ENCODE data around the gene DYSF.

Gene DYSF

DNA sequence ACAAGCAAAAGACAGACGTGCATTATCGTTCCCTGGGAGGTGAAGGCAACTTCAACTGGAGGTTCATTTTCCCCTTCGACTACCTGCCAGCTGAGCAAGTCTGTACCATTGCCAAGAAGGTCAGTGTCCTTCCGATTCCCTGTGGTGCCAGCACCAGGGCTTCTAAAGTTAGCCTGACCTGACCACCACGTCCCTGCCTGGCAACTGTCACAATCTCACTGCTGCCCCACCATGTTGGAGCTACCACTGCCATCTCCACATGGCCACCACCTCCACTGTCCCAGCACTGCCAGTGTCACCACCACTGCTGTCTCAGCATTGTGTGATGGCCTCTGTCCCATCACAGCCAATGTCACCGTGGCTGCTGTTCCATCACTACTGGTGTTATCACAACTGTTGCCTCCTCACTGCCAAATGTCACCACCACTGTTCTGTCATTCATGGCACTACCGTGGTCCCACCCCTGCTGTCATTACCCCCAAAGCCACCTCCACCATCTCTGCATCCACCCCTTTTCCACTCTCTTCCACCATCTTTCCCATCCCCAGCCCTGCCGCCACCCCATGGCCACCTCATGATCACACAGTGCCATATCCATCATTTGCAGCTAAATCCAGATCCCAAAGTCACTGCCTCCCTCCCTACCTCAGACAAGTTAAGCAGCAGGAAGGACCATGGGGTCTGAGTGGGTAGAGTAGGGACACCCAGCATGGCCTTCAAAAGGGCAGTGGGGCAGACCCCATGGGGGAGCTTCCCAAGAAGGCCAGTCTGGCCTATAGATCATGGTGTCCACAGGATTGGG, 216.5 kb downstream of the DYSF start:
- DNase-seq (ENCODE audit: insufficient read length): no peak
- FAIRE-seq: no peak
- TF ChIP-seq POLR2A (IDR thresholded peaks at IDR 0.05; ENCODE audit: low read depth, low read length) (no peak), POLR2AphosphoS5 (IDR thresholded peaks at IDR 0.05; ENCODE audit: low read depth, low read length) (no peak), TAF1 (IDR thresholded peaks at IDR 0.05; ENCODE audit: borderline replicate concordance, low read depth, low read length) (no peak)

DNA sequence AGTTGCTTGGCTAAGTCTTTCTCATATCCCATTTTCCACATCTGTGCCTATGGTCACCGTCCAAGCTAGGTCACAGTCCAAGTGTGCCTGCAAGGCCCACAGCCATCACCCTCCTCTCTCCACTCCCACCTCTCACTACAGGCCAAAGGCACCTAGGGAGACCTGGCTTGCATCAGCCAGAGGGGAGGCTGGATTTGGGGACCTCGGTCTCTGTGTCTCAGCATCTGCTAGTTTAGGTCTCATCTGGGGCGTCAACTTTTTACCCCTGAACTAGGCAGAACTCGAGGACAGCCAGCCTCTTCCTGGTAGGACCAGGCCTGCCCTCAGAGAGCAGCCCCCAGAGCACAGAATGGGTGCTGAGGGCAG, 217.1 kb downstream of the DYSF start:
- no peak for TF ChIP-seq POLR2AphosphoS5 (IDR thresholded peaks at IDR 0.05; ENCODE audit: low read depth, low read length)
- no peak for TF ChIP-seq TAF1 (IDR thresholded peaks at IDR 0.05; ENCODE audit: borderline replicate concordance, low read depth, low read length)
- TF ChIP-seq POLR2A (IDR thresholded peaks at IDR 0.05; ENCODE audit: low read depth, low read length): no peak
- FAIRE-seq: no peak
- no peak for DNase-seq (ENCODE audit: insufficient read length)

DNA sequence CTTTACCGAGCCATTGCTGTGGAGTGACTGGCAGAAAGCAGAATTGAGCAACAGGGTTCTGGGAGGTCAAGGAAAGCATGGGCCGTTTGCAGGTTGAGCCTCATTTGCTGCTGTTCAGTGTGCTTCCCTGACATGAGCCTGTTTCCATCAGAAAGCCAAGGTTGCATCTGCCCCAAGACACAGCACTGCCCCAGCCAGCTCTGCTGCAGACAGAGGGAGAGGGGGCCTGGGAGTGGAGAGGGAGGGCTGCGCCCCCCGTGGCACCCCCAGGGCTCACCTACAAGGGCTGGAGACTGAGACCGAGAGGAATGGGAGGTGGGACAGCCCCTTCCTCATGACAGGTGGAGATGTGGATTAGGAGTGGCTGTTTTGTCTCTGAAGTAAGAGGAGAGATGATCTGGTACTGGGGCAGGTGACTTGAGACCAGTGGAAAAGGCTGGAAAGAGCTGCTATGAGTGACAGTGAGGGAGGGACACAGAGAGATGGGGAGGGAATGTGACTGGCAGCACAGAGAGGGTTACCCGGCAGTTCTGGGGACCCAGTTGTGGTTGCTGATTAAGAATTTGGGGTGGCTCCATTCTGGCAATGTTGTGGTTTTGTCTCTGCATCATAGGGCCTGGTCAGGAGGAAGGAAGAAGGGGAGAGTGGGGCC, 218.0 kb downstream of the DYSF start:
- DNase-seq (ENCODE audit: insufficient read length) (no peak), FAIRE-seq (no peak)
- no peak for TF ChIP-seq POLR2AphosphoS5 (IDR thresholded peaks at IDR 0.05; ENCODE audit: low read depth, low read length)
- no peak for TF ChIP-seq POLR2A (IDR thresholded peaks at IDR 0.05; ENCODE audit: low read depth, low read length)
- TF ChIP-seq TAF1 (IDR thresholded peaks at IDR 0.05; ENCODE audit: borderline replicate concordance, low read depth, low read length): no peak

DNA sequence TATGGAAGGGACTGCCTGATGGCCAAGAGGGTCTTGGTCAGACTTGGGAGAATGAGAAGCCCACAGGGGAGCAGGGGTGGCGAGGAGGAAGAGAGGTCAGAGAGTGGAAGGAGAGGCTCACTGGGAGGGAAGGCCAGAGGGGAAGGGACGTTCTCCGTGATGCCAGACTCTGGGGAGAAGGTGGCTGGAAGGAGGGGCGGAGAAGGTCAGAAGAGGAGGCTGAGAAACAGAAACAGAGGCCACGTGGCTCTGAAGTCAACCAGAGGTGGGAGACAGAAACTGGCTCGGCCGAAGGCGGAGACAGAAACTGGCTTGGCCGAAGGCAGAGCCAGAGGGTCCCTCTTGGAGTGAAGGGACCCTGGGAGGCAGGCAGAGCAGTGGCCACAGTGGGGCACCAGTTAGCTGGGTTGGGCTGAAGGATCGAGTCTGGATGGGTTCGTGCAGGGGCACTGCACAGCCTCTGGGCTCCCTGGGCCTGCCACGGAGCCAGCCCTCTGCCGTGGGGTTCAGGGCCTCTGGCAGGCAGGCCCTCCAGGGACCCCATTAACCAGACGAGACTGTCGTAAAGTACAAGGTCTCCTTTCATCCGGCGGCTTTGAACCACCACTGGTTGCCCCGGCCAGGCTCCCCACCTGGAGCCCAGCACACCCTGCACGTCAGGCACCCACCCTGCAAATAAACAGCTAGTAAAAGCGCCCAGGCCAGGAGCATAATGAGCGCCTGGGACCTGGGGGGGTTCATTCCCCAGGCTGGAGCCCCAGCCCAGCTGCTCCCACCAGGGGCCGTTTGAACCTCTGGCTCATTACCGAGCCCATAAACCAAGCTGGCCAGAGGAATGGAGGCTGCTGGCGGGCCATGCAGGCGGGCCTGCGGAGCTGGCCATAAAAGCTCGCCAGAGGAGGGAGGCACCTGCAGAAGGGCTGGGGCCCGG, 218.8 kb downstream of the DYSF start:
- FAIRE-seq (no peak), DNase-seq (ENCODE audit: insufficient read length) (no peak)
- TF ChIP-seq POLR2A (IDR thresholded peaks at IDR 0.05; ENCODE audit: low read depth, low read length): no peak
- no peak for TF ChIP-seq TAF1 (IDR thresholded peaks at IDR 0.05; ENCODE audit: borderline replicate concordance, low read depth, low read length)
- no peak for TF ChIP-seq POLR2AphosphoS5 (IDR thresholded peaks at IDR 0.05; ENCODE audit: low read depth, low read length)

DNA sequence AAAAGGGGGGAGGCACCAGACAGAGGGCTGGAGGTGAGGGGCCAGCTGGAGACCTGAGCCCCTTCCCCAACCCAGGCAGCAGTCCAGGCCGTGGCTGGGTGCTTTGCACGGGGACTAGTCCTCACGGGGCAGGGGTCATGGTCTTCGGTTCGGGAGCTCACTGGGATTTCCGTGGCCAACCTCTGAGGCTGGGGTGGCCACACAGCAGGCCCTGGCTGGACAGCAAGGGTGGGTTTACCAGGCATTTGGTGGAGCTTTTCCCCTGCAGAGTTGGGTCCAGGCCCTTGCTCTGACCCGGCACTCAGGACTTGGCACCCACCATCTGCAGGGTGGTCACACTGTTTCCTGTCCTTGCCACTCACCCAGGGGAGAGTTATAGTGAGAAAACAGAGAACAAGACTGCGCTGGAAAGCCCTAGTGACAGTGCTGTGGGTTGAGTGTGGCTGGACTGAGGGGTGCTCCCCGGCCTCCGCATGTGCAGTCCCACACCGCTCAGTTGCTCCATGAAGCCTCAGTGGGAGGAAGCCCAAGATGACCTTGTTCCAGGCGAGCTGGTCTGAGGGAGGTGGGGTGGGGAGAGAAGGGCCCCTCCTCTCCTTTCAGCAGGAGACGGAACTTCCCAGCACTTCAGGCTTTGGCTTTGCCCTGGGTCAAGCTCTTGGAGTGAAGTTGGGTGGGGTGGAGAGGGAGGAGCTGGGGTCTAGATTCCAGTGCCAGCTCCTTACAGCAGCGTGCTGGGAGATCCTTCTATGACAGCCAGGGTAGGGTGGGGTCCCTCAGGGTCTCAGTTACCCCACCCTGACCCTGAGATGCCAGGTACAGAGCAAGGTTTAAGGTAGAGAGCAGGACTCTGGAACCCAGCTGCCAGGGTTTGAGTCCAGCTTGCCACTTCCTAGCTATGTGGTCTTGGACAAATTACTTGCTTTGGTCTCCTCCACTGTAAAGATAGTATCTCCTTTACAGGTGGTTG, 219.8 kb downstream of the DYSF start:
- FAIRE-seq (no peak), DNase-seq (ENCODE audit: insufficient read length) (no peak)
- TF ChIP-seq POLR2A (IDR thresholded peaks at IDR 0.05; ENCODE audit: low read depth, low read length) (no peak), POLR2AphosphoS5 (IDR thresholded peaks at IDR 0.05; ENCODE audit: low read depth, low read length) (no peak), TAF1 (IDR thresholded peaks at IDR 0.05; ENCODE audit: borderline replicate concordance, low read depth, low read length) (no peak)

DNA sequence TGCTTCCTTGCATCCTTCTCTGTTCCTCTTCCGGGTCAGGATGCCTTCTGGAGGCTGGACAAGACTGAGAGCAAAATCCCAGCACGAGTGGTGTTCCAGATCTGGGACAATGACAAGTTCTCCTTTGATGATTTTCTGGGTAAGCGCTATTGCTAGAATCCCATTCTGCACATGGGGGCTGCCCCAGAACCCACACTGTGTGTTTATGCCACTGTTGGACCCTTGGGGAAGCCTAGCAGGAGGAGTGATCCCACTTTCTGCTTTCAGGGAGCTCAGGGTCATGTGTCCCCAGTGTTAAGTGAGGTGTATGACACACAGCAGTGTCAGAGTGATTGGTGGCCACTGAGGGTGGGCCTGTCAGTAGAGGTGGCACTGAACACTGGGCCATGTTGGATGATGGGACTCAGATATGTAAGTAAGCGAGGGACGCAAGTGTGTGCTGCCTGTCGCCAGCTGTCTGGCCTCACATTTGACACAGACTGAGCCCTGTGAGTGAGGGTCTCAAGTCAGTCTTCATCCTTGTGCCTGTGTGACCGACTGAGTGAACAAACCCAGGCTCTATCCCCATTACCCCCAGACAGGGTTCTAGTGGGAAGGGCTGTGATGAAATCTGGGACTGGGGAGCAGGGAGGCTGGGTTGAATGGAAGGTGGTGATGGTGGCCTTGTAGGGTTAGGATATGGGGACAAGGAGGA, 220.9 kb downstream of the DYSF start:
- FAIRE-seq: no peak
- DNase-seq (ENCODE audit: insufficient read length): no peak
- TF ChIP-seq POLR2AphosphoS5 (IDR thresholded peaks at IDR 0.05; ENCODE audit: low read depth, low read length) (no peak), POLR2A (IDR thresholded peaks at IDR 0.05; ENCODE audit: low read depth, low read length) (no peak), TAF1 (IDR thresholded peaks at IDR 0.05; ENCODE audit: borderline replicate concordance, low read depth, low read length) (no peak)

DNA sequence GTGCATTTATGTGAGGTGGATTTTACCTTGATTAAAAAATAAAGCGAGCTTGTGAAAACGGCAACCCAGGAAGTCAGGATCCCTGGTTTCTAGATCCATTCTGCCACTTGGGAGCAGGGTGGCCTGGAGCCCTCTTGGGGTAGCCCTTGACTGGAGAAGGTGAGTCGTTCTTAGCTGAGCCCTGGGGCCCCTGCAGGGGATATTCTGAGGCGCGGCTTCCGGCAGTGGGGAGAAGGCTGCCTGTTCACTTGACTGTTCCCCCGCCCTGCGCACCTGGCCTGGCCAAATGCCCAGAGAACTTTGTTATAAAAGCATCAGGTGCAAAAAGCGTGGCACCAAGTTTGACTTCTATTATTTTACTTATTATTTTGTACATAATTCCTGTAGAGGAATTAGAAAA, 221.9 kb downstream of the DYSF start:
- TF ChIP-seq TAF1 (IDR thresholded peaks at IDR 0.05; ENCODE audit: borderline replicate concordance, low read depth, low read length) (no peak), POLR2A (IDR thresholded peaks at IDR 0.05; ENCODE audit: low read depth, low read length) (no peak), POLR2AphosphoS5 (IDR thresholded peaks at IDR 0.05; ENCODE audit: low read depth, low read length) (no peak)
- FAIRE-seq (no peak), DNase-seq (ENCODE audit: insufficient read length) (no peak)

DNA sequence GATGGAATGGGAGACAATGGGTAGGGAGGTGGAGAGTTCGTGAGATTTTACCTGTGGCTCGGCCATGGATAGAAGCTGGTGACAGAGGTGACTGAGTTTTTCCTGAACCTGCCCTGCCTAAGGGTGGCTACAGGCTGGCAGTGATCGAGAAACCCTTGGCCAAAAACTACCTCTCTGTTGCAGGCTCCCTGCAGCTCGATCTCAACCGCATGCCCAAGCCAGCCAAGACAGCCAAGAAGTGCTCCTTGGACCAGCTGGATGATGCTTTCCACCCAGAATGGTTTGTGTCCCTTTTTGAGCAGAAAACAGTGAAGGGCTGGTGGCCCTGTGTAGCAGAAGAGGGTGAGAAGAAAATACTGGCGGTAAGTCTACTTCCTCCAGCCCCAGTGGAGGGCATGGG, 225.5 kb downstream of the DYSF start:
- FAIRE-seq (no peak), DNase-seq (ENCODE audit: insufficient read length) (no peak)
- TF ChIP-seq TAF1 (IDR thresholded peaks at IDR 0.05; ENCODE audit: borderline replicate concordance, low read depth, low read length): no peak
- TF ChIP-seq POLR2AphosphoS5 (IDR thresholded peaks at IDR 0.05; ENCODE audit: low read depth, low read length): no peak
- no peak for TF ChIP-seq POLR2A (IDR thresholded peaks at IDR 0.05; ENCODE audit: low read depth, low read length)

DNA sequence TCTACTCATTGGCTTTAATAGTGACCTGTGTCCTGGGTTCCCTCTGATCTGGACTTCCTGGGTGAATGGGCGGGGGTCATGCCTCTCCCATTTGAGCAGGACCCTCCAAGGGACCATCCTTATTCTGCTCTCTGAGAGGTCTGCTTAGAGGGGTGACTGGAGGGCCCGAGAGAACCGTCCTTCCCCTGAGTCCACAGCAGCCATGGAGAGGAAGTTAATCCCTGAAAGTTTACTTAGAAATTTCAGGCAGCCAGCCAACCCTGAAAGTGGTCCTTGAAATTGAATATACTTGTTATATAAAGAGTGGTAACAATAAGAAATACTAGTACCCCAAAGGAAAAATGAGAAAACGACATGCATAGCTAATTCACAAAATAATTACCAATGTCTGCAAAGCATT, 226.1 kb downstream of the DYSF start:
- TF ChIP-seq TAF1 (IDR thresholded peaks at IDR 0.05; ENCODE audit: borderline replicate concordance, low read depth, low read length) (no peak), POLR2A (IDR thresholded peaks at IDR 0.05; ENCODE audit: low read depth, low read length) (no peak), POLR2AphosphoS5 (IDR thresholded peaks at IDR 0.05; ENCODE audit: low read depth, low read length) (no peak)
- DNase-seq (ENCODE audit: insufficient read length): no peak
- no peak for FAIRE-seq

DNA sequence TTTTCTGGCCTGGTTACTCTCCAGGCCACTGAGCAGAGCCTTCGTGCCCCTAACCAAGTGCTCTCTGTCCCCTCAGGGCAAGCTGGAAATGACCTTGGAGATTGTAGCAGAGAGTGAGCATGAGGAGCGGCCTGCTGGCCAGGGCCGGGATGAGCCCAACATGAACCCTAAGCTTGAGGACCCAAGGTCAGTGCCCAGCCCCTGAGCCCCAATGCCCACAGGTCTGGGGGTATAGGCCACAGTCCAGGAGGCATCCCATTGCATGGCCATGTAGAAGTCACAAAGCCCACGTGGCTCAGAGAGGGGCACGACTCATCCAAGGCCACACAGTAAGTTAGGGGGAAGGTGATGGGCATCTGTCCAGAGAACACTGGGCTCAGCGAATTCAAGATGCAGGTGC, 227.6 kb downstream of the DYSF start:
- DNase-seq (ENCODE audit: insufficient read length) (no peak), FAIRE-seq (no peak)
- TF ChIP-seq TAF1 (IDR thresholded peaks at IDR 0.05; ENCODE audit: borderline replicate concordance, low read depth, low read length) (no peak), POLR2AphosphoS5 (IDR thresholded peaks at IDR 0.05; ENCODE audit: low read depth, low read length) (no peak)
